Mucosa of stomach (tissue), 1 donor: ENCODE data around the gene ITCH.
"Not testable (repeated sequence)": the region's sequence is repeated elsewhere in the genome, so short reads cannot be mapped to it uniquely, and the experiment has no call there.

Experiments
- H3K27me3 ChIP-seq: one replicate; pipeline ENCODE4 v1.7.0; 2013; ENCODE audit warnings: mild to moderate bottlenecking, low read length; ENCODE audit not compliant: control insufficient read depth, insufficient read depth
- H3K36me3 ChIP-seq: one replicate; pipeline ENCODE4 v1.7.0; 2013; ENCODE audit warnings: low read length; ENCODE audit not compliant: control insufficient read depth, insufficient read depth
- H3K4me1 ChIP-seq: one replicate; pipeline ENCODE4 v1.7.0; 2013; ENCODE audit warnings: mild to moderate bottlenecking, low read length; ENCODE audit not compliant: control insufficient read depth, insufficient read depth
- H3K4me3 ChIP-seq: one replicate; pipeline ENCODE4 v1.7.0; 2013; ENCODE audit warnings: low read length
- H3K9ac ChIP-seq: one replicate; pipeline ENCODE4 v1.7.0; 2013; ENCODE audit warnings: mild to moderate bottlenecking, low read length, moderate library complexity
- H3K9me3 ChIP-seq: one replicate; pipeline ENCODE4 v1.7.0; 2013; ENCODE audit warnings: mild to moderate bottlenecking, low read length, moderate library complexity; ENCODE audit not compliant: control insufficient read depth
- donor health status: Pancreatic carcinoma.

Gene ITCH

DNA sequence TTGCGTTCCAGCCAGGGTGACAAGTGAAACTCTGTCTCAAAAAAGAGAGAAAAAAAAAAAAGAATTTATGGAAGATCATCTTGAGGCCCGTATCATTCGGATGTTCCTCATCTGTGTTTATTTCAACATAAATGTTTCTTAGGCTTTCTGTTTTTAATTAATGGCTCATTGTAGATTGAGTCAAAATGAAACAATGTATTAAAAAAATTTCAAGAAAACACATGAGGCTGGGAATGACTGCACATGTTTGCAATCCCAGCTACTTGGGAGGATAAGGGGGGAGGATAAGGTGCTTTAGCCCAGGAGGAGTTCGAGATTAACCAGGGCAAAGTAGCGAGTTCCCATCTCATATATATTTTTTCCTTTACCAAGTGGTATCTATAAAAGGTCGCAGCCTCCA lies 47.3 kb downstream of the ITCH start:
- H3K9me3 ChIP-seq: no peaks in the 10 kb centered on the region
- H3K4me1 ChIP-seq: peaks cover 9% of the 10 kb centered on the region
- H3K36me3 ChIP-seq: no peaks in the 10 kb centered on the region
- H3K27me3 ChIP-seq: no peaks in the 10 kb centered on the region
- H3K4me3 ChIP-seq: no peak overlapping the region
- no peak overlapping the region for H3K9ac ChIP-seq

DNA sequence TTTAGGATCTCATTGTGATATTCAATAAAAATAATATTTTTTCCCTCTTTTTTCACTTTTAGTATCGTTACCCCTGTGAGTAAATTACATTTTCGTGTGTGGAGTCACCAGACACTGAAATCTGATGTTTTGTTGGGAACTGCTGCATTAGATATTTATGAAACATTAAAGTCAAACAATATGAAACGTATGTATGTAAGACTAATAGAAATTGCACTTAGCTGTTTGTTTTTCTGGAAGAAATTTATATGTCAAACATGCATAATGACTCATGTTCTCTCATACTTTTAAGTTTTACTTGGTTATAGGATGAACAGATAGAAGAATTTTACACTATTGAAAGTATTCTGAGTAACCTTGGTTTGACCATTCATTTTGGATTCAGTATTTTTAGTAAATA lies 49.4 kb downstream of the ITCH start:
- H3K36me3 ChIP-seq: no peaks in the 10 kb centered on the region
- H3K9me3 ChIP-seq: no peaks in the 10 kb centered on the region
- no peak overlapping the region for H3K9ac ChIP-seq
- no peak overlapping the region for H3K4me3 ChIP-seq
- no peaks in the 10 kb centered on the region for H3K27me3 ChIP-seq
- no peaks in the 10 kb centered on the region for H3K4me1 ChIP-seq

DNA sequence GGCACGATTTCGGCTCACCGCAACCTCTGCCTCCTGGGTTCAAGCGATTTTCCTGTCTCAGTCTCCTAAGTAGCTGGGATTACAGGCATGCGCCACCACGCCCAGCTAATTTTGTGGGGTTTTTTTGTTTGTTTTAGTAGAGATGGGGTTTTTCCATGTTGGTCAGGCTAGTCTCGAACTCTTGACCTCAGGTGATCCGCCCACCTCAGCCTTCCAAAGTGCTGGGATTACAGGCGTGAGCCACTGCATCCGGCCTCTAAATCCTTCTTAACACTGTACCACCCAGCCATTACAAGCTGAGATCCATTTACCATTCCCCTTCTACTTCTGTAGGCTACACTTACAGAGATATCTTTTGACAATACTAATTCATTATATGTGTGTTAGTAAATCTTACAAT lies 51.5 kb downstream of the ITCH start:
- not testable (repeated sequence) for H3K36me3 ChIP-seq, H3K4me1 ChIP-seq, H3K9ac ChIP-seq, H3K27me3 ChIP-seq, H3K9me3 ChIP-seq, H3K4me3 ChIP-seq

DNA sequence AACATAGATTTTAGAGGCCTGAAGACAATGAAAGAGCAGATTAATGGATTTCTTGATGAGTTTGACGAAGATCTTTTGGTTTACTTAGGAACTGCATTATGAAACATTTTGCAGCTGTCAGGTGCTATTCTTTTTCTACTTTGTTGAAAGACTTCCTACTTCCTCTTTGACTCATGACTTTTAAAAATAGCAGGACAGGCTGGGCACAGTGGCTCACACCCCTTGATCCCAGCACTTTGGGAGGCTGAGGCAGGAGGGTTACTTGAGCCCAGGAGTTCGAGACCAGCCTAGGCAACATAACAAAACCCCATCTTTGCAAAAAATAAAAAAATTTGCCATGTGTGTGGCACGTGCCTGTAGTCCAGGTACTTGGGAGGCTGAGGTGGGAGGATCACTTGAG lies 52.0 kb downstream of the ITCH start:
- no peaks in the 10 kb centered on the region for H3K27me3 ChIP-seq
- no peak overlapping the region for H3K4me3 ChIP-seq
- H3K9me3 ChIP-seq: no peaks in the 10 kb centered on the region
- H3K9ac ChIP-seq: no peak overlapping the region
- H3K4me1 ChIP-seq: no peaks in the 10 kb centered on the region
- no peaks in the 10 kb centered on the region for H3K36me3 ChIP-seq

DNA sequence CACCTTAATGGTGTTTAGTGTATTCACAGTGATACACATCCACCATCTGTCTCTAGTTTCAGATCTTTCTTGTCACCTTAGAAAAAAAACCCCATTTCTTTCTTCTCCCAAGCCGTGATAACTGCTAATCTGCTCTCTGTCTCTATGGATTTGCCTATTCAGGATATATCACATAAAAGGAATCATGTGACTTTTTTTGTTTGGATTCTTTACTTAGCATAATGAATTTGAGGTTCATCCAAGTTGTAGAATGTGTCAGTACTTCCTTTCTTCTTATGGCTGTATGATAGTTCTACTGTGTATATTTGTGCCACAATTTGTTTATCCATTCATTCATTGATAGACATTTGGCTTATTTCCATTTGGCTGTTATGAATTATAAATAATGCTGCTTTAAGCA lies 57.1 kb downstream of the ITCH start:
- no peaks in the 10 kb centered on the region for H3K27me3 ChIP-seq
- no peaks in the 10 kb centered on the region for H3K9me3 ChIP-seq
- no peak overlapping the region for H3K9ac ChIP-seq
- no peaks in the 10 kb centered on the region for H3K4me1 ChIP-seq
- no peak overlapping the region for H3K4me3 ChIP-seq
- no peaks in the 10 kb centered on the region for H3K36me3 ChIP-seq

DNA sequence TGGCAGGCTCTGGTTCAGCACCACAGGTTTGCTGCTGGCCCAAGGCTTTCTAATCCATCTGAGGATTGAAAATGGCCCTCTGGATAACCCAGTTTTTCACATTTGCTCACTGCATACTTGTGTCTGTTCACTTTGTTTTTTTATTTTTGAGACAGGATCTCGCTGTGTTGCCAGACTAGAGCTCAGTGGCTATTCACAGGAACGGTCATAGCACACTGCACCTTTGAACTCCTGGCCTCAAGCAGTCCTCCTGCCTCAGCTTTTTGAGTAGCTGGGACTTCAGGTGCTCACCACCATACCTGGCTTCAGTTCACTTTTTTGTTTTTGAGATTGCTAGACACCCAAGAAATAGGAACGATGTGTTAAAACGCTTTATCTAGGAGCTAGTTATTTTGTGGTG lies 57.9 kb downstream of the ITCH start:
- Histone ChIP-seq H3K4me1 (no peaks in the 10 kb centered on the region), H3K4me3 (no peak overlapping the region), H3K36me3 (no peaks in the 10 kb centered on the region), H3K9me3 (no peaks in the 10 kb centered on the region), H3K27me3 (no peaks in the 10 kb centered on the region), H3K9ac (no peak overlapping the region)

DNA sequence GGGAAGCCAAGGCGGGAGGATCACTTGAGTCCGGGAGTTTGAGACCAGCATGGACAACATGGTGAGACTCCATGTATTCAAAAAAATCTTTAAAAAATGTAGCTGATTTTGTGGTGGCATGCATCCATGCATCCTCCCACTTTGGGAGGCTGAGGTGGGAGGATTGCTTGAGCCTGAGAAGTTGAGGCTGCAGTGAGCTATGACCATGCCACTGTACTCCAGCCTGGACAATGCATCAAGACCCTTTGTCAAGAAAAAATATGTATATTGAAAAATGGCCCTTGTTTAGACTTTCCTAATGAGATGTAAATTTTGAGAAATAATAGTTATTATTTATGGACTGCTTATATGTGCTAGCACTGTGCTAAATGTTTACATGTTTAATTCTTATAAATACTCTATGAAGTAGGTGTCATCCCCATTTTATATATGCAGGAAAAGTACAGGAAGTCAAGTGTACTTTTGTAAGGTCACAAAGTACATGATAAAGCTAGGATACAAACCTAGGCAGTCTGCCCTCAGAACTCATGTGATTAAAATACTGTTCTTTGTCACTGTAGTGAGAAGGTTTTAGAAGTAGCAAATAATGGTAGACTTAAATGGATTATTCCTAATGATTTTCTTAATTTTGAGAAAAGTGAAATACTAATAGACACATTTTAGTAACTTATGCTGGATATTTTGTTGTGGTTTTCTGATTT lies 58.8 kb downstream of the ITCH start:
- Histone ChIP-seq H3K9me3 (no peaks in the 10 kb centered on the region), H3K9ac (no peak overlapping the region), H3K36me3 (no peaks in the 10 kb centered on the region), H3K27me3 (no peaks in the 10 kb centered on the region), H3K4me1 (no peaks in the 10 kb centered on the region), H3K4me3 (no peak overlapping the region)

DNA sequence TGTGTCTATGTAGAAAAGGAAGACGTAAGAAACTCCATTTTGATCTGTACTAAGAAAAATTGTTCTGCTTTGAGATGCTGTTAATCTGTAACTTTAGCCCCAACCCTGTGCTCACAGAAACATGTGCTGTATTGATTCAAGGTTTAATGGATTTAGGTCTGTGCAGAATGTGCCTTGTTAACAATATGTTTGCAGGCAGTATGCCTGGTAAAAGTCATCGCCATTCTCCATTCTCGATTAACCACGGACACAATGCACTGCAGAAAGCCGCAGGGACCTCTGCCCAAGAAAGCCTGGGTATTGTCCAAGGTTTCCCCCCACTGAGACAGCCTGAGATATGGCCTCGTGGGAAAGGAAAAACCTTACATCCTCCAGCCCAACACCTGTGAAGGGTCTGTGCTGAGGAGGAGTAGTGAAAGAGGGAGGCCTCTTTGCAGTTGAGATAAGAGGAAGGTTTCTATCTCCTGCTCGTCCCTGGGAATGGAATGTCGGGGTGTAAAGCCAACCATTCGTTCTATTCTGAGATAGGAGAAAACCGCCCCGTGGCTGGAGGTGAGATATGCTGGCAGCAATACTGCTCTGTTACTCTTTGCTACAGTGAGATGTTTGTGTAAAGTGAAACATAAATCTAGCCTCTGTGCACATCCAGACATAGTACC lies 62.1 kb downstream of the ITCH start:
- H3K4me3 ChIP-seq, H3K9me3 ChIP-seq, H3K9ac ChIP-seq, H3K36me3 ChIP-seq, H3K4me1 ChIP-seq, H3K27me3 ChIP-seq: not testable (repeated sequence)

DNA sequence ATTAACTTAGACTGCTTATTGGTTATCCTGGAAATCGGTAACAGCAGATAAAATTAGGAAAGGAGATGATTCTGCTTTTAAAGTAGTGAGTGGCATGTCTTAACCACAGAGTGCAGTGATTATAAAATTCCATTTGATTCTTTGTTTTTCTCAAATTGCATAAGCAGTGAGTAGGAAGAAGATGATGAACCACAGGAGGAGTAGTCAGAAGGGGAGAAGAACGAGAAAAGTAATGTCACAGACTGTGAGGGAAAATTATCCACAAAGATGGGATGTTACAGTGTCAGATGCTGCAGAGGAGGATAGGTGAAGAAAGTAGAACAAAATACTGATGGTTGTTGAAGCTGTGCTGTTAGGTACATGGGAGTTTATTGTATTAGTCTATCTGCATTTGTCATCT lies 63.0 kb downstream of the ITCH start:
- Histone ChIP-seq H3K27me3 (no peaks in the 10 kb centered on the region), H3K36me3 (no peaks in the 10 kb centered on the region), H3K9ac (no peak overlapping the region), H3K9me3 (no peaks in the 10 kb centered on the region), H3K4me3 (no peak overlapping the region), H3K4me1 (no peaks in the 10 kb centered on the region)

DNA sequence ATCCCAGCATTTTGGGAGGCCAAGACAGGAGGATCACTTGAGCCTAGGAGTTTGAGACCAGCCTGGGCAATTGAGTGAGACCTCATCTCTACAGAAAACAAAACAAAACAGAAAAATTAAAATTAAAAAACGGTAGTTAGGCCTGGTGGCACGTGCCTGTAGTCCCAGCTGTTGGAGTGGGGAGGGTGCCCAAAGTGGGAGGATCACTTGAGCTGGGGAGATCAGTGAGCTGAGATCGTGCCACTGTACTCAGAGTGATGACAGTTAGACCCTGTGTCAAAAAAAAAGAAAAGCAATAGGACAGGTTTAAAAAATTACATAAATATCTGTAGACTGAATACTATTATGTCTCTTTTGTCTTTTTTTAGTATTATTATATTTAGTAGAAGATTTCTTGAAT lies 64.3 kb downstream of the ITCH start:
- no peaks in the 10 kb centered on the region for H3K36me3 ChIP-seq
- no peak overlapping the region for H3K9ac ChIP-seq
- H3K27me3 ChIP-seq: no peaks in the 10 kb centered on the region
- no peak overlapping the region for H3K4me3 ChIP-seq
- no peaks in the 10 kb centered on the region for H3K4me1 ChIP-seq
- H3K9me3 ChIP-seq: no peaks in the 10 kb centered on the region

DNA sequence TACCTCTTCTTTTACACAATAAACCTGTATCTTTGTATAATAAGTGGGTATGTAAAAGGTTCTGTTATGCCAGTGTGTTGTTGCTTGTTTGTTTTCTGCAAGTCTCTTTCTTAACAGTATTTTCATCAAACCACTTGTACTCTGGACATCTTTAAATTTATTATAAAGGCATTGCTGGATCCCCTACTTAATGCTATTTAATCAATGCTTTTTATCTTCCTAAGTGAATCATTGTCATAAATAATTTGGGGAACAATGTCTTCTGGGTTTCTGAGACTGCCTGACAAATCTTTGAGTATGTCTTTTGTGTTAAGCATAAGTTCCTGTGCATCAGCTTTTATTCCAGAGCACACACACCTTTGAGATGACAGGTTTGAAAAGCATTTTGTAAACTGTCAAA lies 64.7 kb downstream of the ITCH start:
- Histone ChIP-seq H3K36me3 (no peaks in the 10 kb centered on the region), H3K4me1 (no peaks in the 10 kb centered on the region), H3K9ac (no peak overlapping the region), H3K9me3 (no peaks in the 10 kb centered on the region), H3K4me3 (no peak overlapping the region), H3K27me3 (no peaks in the 10 kb centered on the region)

DNA sequence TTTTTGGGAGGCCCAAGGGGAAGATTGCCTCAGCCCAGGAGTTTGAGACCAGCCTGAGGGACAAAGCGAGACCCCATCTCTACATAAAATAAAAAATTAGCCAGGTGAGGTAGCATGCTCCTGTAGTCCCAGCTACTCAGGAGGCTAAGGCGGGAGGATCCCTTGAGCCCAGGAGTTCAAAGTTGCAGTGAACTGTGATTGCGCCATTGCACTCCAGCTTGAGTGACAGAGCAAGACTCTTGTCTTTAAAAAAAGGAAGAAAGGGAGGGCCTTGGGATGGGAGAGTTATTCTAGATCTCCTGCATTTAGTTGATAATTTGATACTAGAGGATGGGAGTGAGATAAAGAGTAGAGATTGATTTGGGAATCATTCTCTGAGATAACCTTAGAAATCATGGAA lies 68.1 kb downstream of the ITCH start:
- Histone ChIP-seq H3K36me3 (no peaks in the 10 kb centered on the region), H3K4me3 (no peak overlapping the region), H3K9ac (no peak overlapping the region), H3K27me3 (no peaks in the 10 kb centered on the region), H3K4me1 (no peaks in the 10 kb centered on the region), H3K9me3 (no peaks in the 10 kb centered on the region)

DNA sequence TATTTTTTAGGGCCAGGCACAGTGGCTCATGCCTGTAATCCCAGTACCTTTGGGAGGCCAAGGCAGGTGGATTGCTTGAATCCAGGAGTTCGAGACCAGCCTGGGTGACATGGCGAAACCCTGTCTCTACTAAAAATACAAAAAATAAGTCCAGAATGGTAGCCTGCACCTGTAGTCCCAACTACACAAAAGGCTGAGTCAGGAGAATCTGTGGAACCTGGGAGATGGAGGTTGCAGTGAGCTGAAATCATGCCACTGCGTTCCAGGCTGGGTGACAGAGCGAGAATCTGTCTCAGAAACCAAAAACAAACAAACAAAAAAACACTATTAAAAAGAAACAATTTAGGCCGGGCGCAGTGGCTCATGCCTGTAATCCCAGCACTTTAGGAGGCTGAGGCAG lies 69.6 kb downstream of the ITCH start:
- H3K4me1 ChIP-seq, H3K4me3 ChIP-seq, H3K9ac ChIP-seq, H3K9me3 ChIP-seq, H3K36me3 ChIP-seq, H3K27me3 ChIP-seq: not testable (repeated sequence)
